ENCODE measurements around the gene GDF7.

GDF7 gene

GRCh38 chr2:20666304-20667150 lies at the start of gene GDF7:
Gene GDF7 (plus strand): TSS chr2:20667144. CDS start chr2:20667240, 96 bp downstream.
- DNase-seq, result peak; percentile 29

- DNase-seq, result peak; percentile 9
Measured at GRCh38 chr2:20617892-20618467, 49.0 kb upstream of the GDF7 start.

DNA sequence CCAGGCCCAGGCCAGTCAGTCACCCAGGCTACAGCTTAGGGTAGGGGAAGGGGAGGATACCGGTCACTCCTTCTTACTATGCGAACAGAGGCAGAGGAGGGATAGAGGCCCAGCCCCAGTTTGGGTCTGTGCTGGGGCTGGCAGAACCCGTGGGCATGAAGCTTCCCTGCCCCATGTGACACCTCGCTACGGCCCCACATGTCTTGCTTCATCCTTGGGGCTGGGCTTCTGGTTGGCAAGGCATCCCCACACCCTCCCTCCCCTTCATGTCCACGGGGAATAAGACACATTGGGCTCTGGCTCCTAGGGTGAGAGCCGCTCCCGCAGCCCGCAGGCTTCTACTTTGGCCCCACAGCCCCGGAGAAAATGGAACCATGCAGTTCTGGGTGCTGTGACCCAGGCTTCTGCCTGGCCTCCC lies 48.5 kb upstream of the GDF7 start:
- no peak for DNase-seq

GRCh38 chr2:20618886-20619521 lies 47.9 kb upstream of the GDF7 start:
- no peak for DNase-seq

GRCh38 chr2:20619624-20620024 lies 47.3 kb upstream of the GDF7 start:
- no peak for DNase-seq

GRCh38 chr2:20620271-20620681 lies 46.7 kb upstream of the GDF7 start:
- DNase-seq, result no peak

- no peak for DNase-seq
Measured at GRCh38 chr2:20620696-20621365, 46.1 kb upstream of the GDF7 start.

GRCh38 chr2:20621366-20622295 lies 45.3 kb upstream of the GDF7 start:
- DNase-seq, result no peak

GRCh38 chr2:20622296-20622686 lies 44.7 kb upstream of the GDF7 start:
- no peak for DNase-seq

DNA sequence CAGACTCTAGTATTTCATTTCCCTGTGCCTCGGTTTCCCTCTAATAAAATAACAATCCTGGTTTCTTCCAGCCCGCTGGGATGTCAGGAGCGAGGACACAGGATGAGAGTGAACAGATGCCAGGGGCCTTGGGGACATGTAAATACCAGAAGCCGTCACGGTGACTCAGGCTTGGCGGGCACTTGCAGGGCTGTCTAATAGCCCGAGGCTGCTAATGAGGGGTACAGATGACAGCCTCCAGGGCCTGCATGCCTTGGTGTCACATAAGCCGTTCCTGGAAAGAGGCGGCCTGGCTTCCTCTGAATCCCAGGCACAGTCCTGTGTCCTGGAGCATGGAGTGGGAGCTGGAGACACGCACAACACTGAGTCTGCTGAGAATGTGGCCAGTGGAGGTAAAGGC lies 44.2 kb upstream of the GDF7 start:
- DNase-seq, result no peak

GRCh38 chr2:20623241-20623640 lies 43.7 kb upstream of the GDF7 start:
- no peak for DNase-seq

DNA sequence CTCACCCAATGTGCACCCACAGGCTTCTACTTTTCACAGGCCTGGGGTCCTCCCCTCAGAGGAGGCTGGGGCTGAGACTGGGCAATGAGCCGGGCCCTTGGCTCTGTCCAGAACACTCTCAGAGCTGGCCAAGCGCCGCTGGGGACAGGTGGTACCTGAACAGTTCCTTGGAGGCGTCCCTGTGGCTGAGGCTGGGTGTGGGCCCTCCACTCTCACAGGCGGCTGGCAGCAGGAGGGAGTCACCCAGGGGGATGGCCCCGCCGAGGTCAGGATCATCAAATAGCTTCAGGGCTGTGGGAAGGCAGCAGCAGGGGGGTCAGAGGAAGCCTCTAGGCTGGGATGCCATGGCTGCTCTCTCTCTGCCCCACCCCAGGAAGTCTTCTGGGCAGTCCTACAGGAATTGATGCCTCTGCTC lies 43.2 kb upstream of the GDF7 start:
- no peak for DNase-seq

DNA sequence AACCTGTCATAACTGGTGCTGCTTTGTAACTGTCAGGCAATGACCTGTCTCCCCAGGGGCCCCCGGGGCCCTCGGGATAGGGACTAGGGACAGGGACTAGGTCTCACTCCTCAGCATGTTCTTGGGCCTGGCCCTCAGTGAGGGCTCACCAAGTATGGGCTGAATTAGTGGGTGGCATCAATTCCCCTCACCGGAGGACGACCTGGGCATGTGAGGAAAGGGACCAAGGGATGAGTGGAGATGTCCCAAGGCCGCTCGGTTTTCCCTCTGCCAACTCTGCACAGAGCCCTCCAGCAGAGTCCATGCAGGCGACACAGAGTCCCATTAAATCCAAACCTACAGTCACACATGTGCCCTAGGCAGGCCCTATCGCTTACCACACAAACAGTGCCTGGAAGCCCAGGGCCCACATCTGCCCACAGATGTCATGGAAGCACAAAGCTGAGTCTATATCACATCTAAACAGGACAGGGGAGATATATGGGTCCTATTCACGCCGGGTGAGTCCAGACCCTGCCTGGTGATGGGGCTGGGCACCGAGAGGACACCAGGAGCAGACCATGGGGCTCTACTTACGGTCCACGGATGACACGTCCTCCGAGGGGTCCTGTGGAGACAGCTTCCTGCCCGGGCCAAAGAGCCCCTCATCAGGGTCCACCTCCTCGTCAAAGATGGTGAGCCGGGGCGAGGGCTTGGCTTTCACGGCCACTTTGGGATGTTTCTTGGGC lies 42.6 kb upstream of the GDF7 start:
- no peak for DNase-seq

DNA sequence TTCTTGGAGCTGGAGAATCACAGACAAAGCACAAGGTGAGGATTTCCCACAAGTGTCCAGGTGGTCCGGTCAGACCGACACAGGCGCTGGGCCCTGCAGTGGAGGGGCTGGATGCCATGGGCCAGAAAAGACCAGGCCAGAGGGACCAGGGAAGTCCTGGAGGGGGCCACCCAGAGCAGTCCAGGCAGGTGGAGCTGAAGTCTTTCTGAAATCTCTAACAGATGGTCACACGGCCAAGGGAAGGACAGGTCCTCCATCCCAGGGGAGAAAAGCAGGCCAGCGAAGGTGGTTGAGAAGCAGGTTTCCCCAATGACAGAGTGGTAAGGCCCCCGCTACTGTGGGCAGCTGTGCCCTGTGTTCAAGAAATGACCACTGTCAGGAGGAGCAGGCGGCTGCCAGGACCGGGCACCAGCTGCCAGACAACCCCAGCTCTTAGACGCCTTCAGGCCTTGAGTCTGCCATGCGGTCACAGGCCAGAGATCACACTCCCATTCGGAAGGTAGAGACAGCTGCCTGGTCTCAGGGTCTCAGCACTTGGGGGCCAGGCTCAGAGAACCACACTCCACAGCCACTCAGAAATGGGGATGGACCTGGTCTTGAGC lies 42.0 kb upstream of the GDF7 start:
- DNase-seq, result no peak

- DNase-seq, result no peak
Measured at GRCh38 chr2:20625491-20626391, 41.2 kb upstream of the GDF7 start.

DNA sequence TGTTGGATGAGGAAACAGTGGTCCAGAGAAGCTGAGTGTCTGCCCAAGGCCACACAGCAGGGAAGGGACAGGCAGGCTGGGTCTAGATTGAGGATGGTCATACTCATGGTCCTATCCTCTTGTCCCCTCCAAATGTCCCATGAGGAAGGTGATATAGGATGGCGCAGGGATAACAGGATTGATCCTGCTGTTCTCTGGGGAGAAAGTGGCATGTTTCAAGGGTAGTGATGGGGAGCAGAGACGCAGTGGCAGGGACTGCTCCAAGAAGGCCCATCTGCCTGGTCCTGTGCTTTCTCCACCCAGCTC lies 40.6 kb upstream of the GDF7 start:
- DNase-seq, result no peak

- no peak for DNase-seq
Measured at GRCh38 chr2:20626698-20627513, 40.0 kb upstream of the GDF7 start.

GRCh38 chr2:20627712-20628380 lies 39.1 kb upstream of the GDF7 start:
- DNase-seq, result no peak

DNA sequence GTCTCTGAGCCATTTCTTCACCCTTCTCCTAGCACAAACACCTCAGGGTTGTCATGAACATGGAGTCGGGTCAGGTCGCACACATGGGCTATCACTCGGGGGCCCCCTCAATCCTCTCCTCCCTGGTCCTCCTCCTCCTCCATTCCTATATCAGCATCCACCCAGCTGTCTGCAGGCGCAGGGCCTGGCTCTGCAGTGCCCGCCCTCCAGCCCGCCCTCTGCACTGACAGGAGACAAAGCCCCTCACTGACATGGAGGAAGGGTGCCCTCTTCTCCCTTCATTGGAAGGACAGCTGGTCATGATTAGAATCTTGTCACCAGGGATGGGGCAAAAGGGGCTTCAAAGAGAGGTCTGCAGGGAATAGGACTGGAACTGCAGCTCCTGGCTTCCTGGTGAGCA lies 37.8 kb upstream of the GDF7 start:
- DNase-seq, result no peak

All from CD4-positive, alpha-beta T cell treated with Interleukin-21 for 1 hour (primary cell).